OCI-LY7 (cell line): ENCODE measurements around the gene GIPC2. TPM values are rescaled to one million over a fixed set of nuclear protein-coding genes. Genes with fewer than 3 reads are reported as not detected.

Experiments
- BruUV-seq: library from RNA; stranded (reverse); fragments of 400-500 nt; replicated peaks from 2 replicates; lab custom pipeline; 2021; lab: Mats Ljungman, UMichigan
- CTCF ChIA-PET: fragments of 300-600 bp; sonication (Branson Sonifier 250); formaldehyde crosslinking; loops from one replicate; lab custom pipeline; 2022; ENCODE audit warnings: antibody characterized with exemption; ENCODE audit not compliant: unreplicated experiment; lab: Charles Lee
- POLR2A ChIA-PET: fragments of 300-600 bp; sonication (Branson Sonifier 250); formaldehyde crosslinking; loops from one replicate; lab custom pipeline; 2022; ENCODE audit warnings: antibody characterized with exemption; lab: Charles Lee
- DNase-seq: peaks from one replicate; pipeline ENCODE4 v3.0.0-alpha.2; 2015; ENCODE audit warnings: low spot score
- H2AFZ ChIP-seq: fragments of 200-600 bp; sonication (generic), shearing (Covaris generic); 2 replicates; pipeline ENCODE4 v1.6.1; 2014; ENCODE audit warnings: mild to moderate bottlenecking, antibody characterized with exemption, low read length, moderate library complexity
- H3K27ac ChIP-seq: fragments of 200-600 bp; sonication (generic); 2 replicates; pipeline ENCODE4 v1.5.1; 2014; ENCODE audit warnings: mixed run types, low read depth, mild to moderate bottlenecking, moderate library complexity, low read length, inconsistent platforms; ENCODE audit not compliant: poor library complexity, severe bottlenecking
- H3K36me3 ChIP-seq: fragments of 200-600 bp; sonication (generic); 2 replicates; pipeline ENCODE4 v1.6.1; 2014; ENCODE audit warnings: mild to moderate bottlenecking, antibody characterized with exemption, low read length, moderate library complexity, mixed read lengths; ENCODE audit not compliant: insufficient read depth
- H3K4me1 ChIP-seq: fragments of 200-600 bp; sonication (generic); 2 replicates; pipeline ENCODE4 v1.5.1; 2014; ENCODE audit warnings: mild to moderate bottlenecking, low read length; ENCODE audit not compliant: insufficient read depth, poor library complexity, severe bottlenecking
- H3K4me2 ChIP-seq: fragments of 200-600 bp; sonication (generic); 2 replicates; pipeline ENCODE4 v1.6.1; 2014; ENCODE audit warnings: mild to moderate bottlenecking, low read length
- H3K4me3 ChIP-seq: fragments of 200-600 bp; sonication (generic); 2 replicates; pipeline ENCODE4 v1.5.1; 2014; ENCODE audit warnings: mild to moderate bottlenecking, low read depth, low read length; ENCODE audit not compliant: poor library complexity, severe bottlenecking
- H3K79me2 ChIP-seq: fragments of 200-600 bp; sonication (generic); 2 replicates; pipeline ENCODE4 v1.6.1; 2016; ENCODE audit warnings: low read depth, mild to moderate bottlenecking, low read length, moderate library complexity, mixed read lengths; ENCODE audit not compliant: insufficient read depth
- H3K9me2 ChIP-seq: fragments of 200-600 bp; sonication (generic); 2 replicates; pipeline ENCODE4 v1.6.1; 2016; ENCODE audit warnings: mild to moderate bottlenecking, low read length, mixed read lengths; ENCODE audit not compliant: insufficient read depth
- H3K9me3 ChIP-seq: fragments of 200-600 bp; sonication (generic); 2 replicates; pipeline ENCODE4 v1.6.1; 2014; ENCODE audit warnings: mild to moderate bottlenecking, mixed run types, low read length, mixed read lengths
- H4K20me1 ChIP-seq: fragments of 200-600 bp; sonication (generic); 2 replicates; pipeline ENCODE4 v1.6.1; 2014; ENCODE audit warnings: mild to moderate bottlenecking, antibody characterized with exemption, low read length, moderate library complexity, mixed read lengths; ENCODE audit not compliant: insufficient read depth
- EZH2phosphoT487 ChIP-seq: fragments of 200-600 bp; sonication (generic); IDR thresholded peaks from 2 replicates; pipeline ENCODE4 v1.6.1; 2018; ENCODE audit warnings: low read depth, borderline replicate concordance, mild to moderate bottlenecking, mixed run types, antibody characterized with exemption, low read length, moderate library complexity, mixed read lengths
- intact Hi-C: fragments of 100-400 bp; cut with micrococcal nuclease; formaldehyde crosslinking; loops from one replicate; pipeline ENCODE4 v1.10.0; 2022; ENCODE audit not compliant: unreplicated experiment
- total RNA-seq, 2 experiments: library from RNA; depleted of rRNA in 1 of 2; stranded (reverse); fragments of >200 nt in 1 of 2; shearing (Covaris generic) in 1 of 2; gene quantifications; 2 replicates each; pipeline ENCODE4 v1.2.3, GENCODE V29; 2014 to 2022
- TF ChIP-seq, protein P1 (sequence below): fragments of 200-600 bp; sonication (generic); conservative IDR thresholded peaks from 2 replicates; pipeline ENCODE4 v1.5.1; 2014; ENCODE audit warnings: mild to moderate bottlenecking, antibody characterized with exemption, low read length, moderate library complexity, mixed read lengths

GIPC2 gene
- total RNA-seq, 2 experiments from 2014 or later = not detected

DNA sequence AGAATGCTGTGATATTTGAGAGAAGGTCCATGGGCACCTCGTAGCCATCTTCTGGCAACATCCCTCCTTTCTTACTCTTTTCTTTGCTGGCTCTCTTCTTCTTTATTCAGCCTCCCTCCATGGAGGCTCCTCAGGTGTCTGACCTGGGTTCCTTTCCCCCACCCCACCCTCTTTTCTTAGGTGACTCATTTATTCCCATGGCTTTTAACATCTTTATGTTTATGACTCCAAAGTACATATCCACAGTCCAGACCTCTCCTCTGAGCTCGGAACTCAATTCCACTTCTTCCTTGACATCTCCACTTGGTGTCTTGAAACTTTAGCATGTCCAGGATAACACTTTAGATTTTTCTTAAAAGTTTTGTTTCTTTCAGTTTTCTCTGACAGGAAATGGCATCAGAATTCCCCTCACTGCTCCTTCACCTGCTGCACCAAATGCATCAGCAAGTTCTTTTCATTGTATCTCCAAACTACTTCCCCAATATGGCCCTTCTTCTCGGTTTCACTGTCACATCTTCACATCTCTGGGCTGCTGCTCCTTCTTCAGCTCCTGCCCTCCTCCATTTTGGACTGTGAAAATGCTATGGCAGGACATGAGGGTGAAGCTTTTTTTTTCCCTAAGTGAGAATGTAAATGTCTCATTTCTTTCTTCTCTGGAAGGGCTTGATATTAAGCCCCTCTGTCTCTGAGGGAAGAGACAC lies 95.9 kb downstream of the GIPC2 start:
- Histone ChIP-seq H3K4me1 (no peaks in the 10 kb centered on the region), H3K9me3 (no peaks in the 10 kb centered on the region), H3K9me2 (no peaks in the 10 kb centered on the region), H3K4me2 (no peak overlapping the region), H4K20me1 (no peaks in the 10 kb centered on the region), H3K4me3 (no peak overlapping the region), H3K27ac (no peak overlapping the region), H2AFZ (no peak overlapping the region), H3K79me2 (no peaks in the 10 kb centered on the region), H3K36me3 (no peaks in the 10 kb centered on the region)
- TF ChIP-seq, protein P1, sequence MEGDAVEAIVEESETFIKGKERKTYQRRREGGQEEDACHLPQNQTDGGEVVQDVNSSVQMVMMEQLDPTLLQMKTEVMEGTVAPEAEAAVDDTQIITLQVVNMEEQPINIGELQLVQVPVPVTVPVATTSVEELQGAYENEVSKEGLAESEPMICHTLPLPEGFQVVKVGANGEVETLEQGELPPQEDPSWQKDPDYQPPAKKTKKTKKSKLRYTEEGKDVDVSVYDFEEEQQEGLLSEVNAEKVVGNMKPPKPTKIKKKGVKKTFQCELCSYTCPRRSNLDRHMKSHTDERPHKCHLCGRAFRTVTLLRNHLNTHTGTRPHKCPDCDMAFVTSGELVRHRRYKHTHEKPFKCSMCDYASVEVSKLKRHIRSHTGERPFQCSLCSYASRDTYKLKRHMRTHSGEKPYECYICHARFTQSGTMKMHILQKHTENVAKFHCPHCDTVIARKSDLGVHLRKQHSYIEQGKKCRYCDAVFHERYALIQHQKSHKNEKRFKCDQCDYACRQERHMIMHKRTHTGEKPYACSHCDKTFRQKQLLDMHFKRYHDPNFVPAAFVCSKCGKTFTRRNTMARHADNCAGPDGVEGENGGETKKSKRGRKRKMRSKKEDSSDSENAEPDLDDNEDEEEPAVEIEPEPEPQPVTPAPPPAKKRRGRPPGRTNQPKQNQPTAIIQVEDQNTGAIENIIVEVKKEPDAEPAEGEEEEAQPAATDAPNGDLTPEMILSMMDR = no peak
- TF ChIP-seq EZH2phosphoT487 = no peak
- BruUV-seq = no TSS peak
- no peak for DNase-seq
- POLR2A ChIA-PET = interaction anchor here (0.7 to 0.9 kb wide), 2 partner anchors 15 to 147 kb away, joined by 3 to 4 read pairs; no protein-coding TSS in a partner anchor
- intact Hi-C loops = no loop called here
- CTCF ChIA-PET = interaction anchor here (1.5 kb wide), 1 partner anchor 9 kb away, joined by 7 read pairs; no protein-coding TSS in a partner anchor

DNA sequence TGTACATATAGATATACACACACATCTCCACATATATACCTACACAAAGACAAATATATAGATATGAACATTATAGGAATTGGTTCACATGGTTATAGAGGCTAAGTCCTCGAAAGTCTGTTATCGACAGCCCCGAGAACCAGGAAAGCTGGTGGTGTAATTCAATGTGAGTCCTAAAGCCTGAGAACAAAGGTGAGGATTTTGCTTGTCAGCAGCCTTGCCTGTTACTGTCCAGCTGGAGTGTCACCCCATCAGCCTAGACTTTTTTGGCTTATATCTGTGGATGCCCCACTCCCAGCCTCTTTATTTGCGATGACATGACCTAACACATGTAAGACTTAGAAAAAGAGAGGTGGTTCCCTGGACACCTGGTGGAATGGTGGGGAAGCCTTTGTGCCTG lies 97.0 kb downstream of the GIPC2 start:
- no TSS peak for BruUV-seq
- intact Hi-C loops = no loop called here

More for the DNA sequence above, 97.0 kb downstream of the GIPC2 start:
- no peaks in the 10 kb centered on the region for H3K9me3 ChIP-seq
- TF ChIP-seq EZH2phosphoT487 = no peak
- TF ChIP-seq, protein P1 = no peak
- H3K36me3 ChIP-seq = no peaks in the 10 kb centered on the region
- no peaks in the 10 kb centered on the region for H3K9me2 ChIP-seq
- ChIA-PET CTCF (interaction anchor here (1.5 kb wide), 1 partner anchor 10 kb away, joined by 7 read pairs; no protein-coding TSS in a partner anchor), POLR2A (interaction anchor here (0.7 to 2.7 kb wide), 4 partner anchors 11 to 1081 kb away, joined by 3 to 10 read pairs (median 4); no protein-coding TSS in a partner anchor)
- H3K4me2 ChIP-seq = peak overlapping the region; percentile 35; the same call in 1 of the 2 replicates
- no peaks in the 10 kb centered on the region for H3K4me1 ChIP-seq
- H3K4me3 ChIP-seq = no peak overlapping the region
- no peaks in the 10 kb centered on the region for H3K79me2 ChIP-seq
- peak overlapping the region; percentile 46 for H2AFZ ChIP-seq
- H3K27ac ChIP-seq = no peak overlapping the region
- DNase-seq = no peak
- no peaks in the 10 kb centered on the region for H4K20me1 ChIP-seq
